Lung (tissue), 12 donors: ENCODE results near the gene MAPK8IP3. TPM values are rescaled to one million over a fixed set of nuclear protein-coding genes. Genes with fewer than 3 reads are reported as not detected.
"Not testable (repeated sequence)": the region's sequence is repeated elsewhere in the genome, so short reads cannot be mapped to it uniquely, and the experiment has no call there.

Source experiments
- ATAC-seq: fragments of 200-7000 bp; cut with Tn5 transposase; one replicate; pipeline ENCODE4 v1.9.1; 2020; ENCODE audit warnings: moderate number of reproducible peaks; ENCODE audit not compliant: insufficient read depth, low FRiP score
- DNase-seq, 3 donors: peaks; one replicate each; pipeline ENCODE4 v3.0.0-alpha.2; 2013 to 2017
- H3K27ac ChIP-seq, 2 donors: one replicate each; pipeline ENCODE4 v1.5.1; 2013; ENCODE audit warnings: mild to moderate bottlenecking in 2 of 2, moderate library complexity in 2 of 2, control low read depth in 1 of 2, inconsistent platforms in 1 of 2, low read depth in 1 of 2, low read length in 1 of 2
- H3K27me3 ChIP-seq, 3 donors: one replicate each; pipeline ENCODE4 v1.5.1; 2013; ENCODE audit warnings: low read length in 2 of 3; ENCODE audit not compliant: control insufficient read depth in 3 of 3, insufficient read depth in 3 of 3
- H3K36me3 ChIP-seq, 4 donors: one replicate each; pipeline ENCODE4 v1.5.1; 2013; ENCODE audit warnings: low read length in 4 of 4, mild to moderate bottlenecking in 1 of 4, moderate library complexity in 1 of 4; ENCODE audit not compliant: control insufficient read depth in 4 of 4, insufficient read depth in 4 of 4
- H3K4me1 ChIP-seq, 5 donors: one replicate each; pipeline ENCODE4 v1.5.1; 2013; ENCODE audit warnings: low read length in 5 of 5, mild to moderate bottlenecking in 2 of 5, moderate library complexity in 1 of 5; ENCODE audit not compliant: control insufficient read depth in 5 of 5, insufficient read depth in 5 of 5
- H3K4me3 ChIP-seq: one replicate; pipeline ENCODE4 v1.5.1; 2013; ENCODE audit warnings: mild to moderate bottlenecking, control low read depth, moderate library complexity
- H3K9ac ChIP-seq, 2 donors: one replicate each; pipeline ENCODE4 v1.5.1; 2013; ENCODE audit warnings: low read length in 2 of 2, control low read depth in 1 of 2; ENCODE audit not compliant: insufficient read depth in 1 of 2
- H3K9me3 ChIP-seq, 4 donors: one replicate each; pipeline ENCODE4 v1.5.1; 2013; ENCODE audit warnings: low read length in 3 of 4, mild to moderate bottlenecking in 1 of 4, moderate library complexity in 1 of 4; ENCODE audit not compliant: control insufficient read depth in 4 of 4, insufficient read depth in 3 of 4
- WGBS, 2 donors: extraction: QIAGEN DNeasy Blood & Tissue Kit; methylation state at CpG; one replicate each; pipeline ENCODE4 v1.1.7; 2013; 5-methylcytosine and 5-hydroxymethylcytosine counted together
- polyA plus RNA-seq, 2 donors: library from polyadenylated mRNA; stranded (reverse); fragments of 200-250 nt; gene quantifications; one replicate each; pipeline ENCODE4 v1.2.1, GENCODE V29; 2013
- total RNA-seq, 2 donors: library from RNA; depleted of rRNA in 1 of 2; stranded (reverse); fragments of >200 nt in 1 of 2; gene quantifications; one replicate each; pipeline ENCODE4 v1.2.1, GENCODE V29; 2014 to 2021
- TF ChIP-seq, protein P1 (sequence below): IDR thresholded peaks from 2 replicates; pipeline ENCODE4 v1.5.1; 2012; ENCODE audit warnings: mild to moderate bottlenecking; ENCODE audit errors: control extremely low read depth, extremely low read depth
- donor health status: control.
- donor health status: control.
- donor health status: Bipolar disorder and iron deficiency.
- donor health status: healthy.
- donor health status: DM: yes; HTN: yes; CAD: no.

The MAPK8IP3 gene
- total and polyA plus RNA-seq, 4 donors: 40.3 to 76.7 (median 63.6) TPM

DNA sequence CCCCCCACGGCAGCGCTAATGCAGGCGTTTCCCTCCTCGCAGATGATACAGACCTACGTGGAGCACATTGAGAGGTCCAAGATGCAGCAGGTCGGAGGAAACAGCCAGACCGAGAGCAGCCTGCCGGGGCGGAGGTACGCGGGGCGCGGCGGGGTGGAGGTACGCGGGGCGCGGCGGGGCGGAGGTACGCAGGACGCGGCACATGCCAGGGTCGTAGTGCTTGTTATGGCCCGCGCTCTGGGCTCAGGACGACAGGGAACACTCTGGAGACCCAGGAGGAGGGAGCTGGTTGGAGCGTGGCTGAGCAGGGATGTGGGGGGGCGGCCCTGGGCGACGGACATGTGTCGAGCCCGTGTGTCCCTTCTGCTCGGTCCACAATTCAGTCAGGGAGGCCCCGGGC is 23.4 kb downstream of the MAPK8IP3 start:
- H3K4me3 ChIP-seq: no peak overlapping the region
- WGBS, 2 donors: 95 to 97% methylated on average over 35 of the region's 35 CpGs

DNA sequence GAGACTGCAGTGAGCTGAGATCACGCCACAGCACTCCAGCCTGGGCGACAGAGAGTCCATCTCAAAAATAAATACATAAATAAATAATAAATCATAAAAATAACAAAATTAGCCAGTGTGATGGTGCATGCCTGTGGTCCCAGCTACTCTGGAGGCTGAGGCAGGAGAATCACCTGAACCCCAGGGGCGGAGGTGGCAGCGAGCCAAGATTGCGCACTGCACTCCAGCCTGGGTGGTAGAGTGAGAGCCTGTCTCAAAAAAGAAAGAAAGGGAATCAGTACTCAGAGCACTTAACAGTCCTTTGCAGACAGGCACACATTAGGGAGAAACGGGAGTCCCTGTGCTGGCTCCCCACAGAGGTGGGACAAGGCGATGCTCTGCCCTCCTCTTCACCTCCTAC is 25.1 kb downstream of the MAPK8IP3 start:
- DNase-seq (no peak), ATAC-seq (no peak)
- 93 to 94% methylated on average over 7 of the region's 7 CpGs for WGBS, 2 donors
- H3K9me3 ChIP-seq: no peaks in the 10 kb centered on the region
- no peak overlapping the region for H3K4me3 ChIP-seq
- no peaks in the 10 kb centered on the region for H3K4me1 ChIP-seq
- peaks cover 1 to 69% (median 23%) of the 10 kb centered on the region in 4 donors for H3K36me3 ChIP-seq
- no peak overlapping the region for H3K27ac ChIP-seq
- no peaks in the 10 kb centered on the region for H3K27me3 ChIP-seq
- TF ChIP-seq, protein P1, sequence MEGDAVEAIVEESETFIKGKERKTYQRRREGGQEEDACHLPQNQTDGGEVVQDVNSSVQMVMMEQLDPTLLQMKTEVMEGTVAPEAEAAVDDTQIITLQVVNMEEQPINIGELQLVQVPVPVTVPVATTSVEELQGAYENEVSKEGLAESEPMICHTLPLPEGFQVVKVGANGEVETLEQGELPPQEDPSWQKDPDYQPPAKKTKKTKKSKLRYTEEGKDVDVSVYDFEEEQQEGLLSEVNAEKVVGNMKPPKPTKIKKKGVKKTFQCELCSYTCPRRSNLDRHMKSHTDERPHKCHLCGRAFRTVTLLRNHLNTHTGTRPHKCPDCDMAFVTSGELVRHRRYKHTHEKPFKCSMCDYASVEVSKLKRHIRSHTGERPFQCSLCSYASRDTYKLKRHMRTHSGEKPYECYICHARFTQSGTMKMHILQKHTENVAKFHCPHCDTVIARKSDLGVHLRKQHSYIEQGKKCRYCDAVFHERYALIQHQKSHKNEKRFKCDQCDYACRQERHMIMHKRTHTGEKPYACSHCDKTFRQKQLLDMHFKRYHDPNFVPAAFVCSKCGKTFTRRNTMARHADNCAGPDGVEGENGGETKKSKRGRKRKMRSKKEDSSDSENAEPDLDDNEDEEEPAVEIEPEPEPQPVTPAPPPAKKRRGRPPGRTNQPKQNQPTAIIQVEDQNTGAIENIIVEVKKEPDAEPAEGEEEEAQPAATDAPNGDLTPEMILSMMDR: no peak
- no peak overlapping the region for H3K9ac ChIP-seq

More for the DNA sequence above, 23.4 kb downstream of the MAPK8IP3 start:
- H3K9me3 ChIP-seq: no peaks in the 10 kb centered on the region
- no peak for ATAC-seq
- H3K9ac ChIP-seq: no peak overlapping the region
- TF ChIP-seq, protein P1: no peak
- peaks cover 3 to 71% (median 16%) of the 10 kb centered on the region in 4 donors for H3K36me3 ChIP-seq
- DNase-seq: no peak
- H3K4me1 ChIP-seq: no peaks in the 10 kb centered on the region
- no peak overlapping the region for H3K27ac ChIP-seq
- H3K27me3 ChIP-seq: no peaks in the 10 kb centered on the region

DNA sequence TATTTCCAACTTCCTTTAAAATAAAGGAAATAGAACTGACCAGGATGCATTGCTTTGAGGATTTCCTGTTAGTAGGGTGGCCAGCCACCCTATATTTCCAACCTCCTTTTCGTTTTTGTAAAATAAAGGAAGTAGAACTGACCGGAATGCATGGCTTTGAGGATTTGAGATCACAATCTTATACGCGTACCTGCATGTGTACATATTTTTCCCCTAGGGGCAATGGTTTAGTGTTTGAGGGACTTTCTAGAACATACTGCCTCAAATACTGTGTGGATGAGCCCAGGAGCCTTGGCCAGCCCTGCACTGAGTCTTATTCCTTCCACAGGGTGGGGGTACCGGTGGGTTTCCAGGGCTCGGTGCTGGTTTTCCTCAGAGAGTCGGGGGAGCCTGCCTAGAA is 25.6 kb downstream of the MAPK8IP3 start:
- ATAC-seq (no peak), DNase-seq (no peak)
- no peak overlapping the region for H3K9ac ChIP-seq
- 61 to 70% methylated on average over 7 of the region's 7 CpGs for WGBS, 2 donors
- no peaks in the 10 kb centered on the region for H3K27me3 ChIP-seq
- no peak overlapping the region for H3K27ac ChIP-seq
- H3K36me3 ChIP-seq: peaks cover 0 to 65% (median 20%) of the 10 kb centered on the region in 4 donors
- H3K9me3 ChIP-seq: peaks cover 0 to under 1% (median 0%) of the 10 kb centered on the region in 4 donors
- H3K4me3 ChIP-seq: no peak overlapping the region
- no peaks in the 10 kb centered on the region for H3K4me1 ChIP-seq
- TF ChIP-seq, protein P1: no peak

DNA sequence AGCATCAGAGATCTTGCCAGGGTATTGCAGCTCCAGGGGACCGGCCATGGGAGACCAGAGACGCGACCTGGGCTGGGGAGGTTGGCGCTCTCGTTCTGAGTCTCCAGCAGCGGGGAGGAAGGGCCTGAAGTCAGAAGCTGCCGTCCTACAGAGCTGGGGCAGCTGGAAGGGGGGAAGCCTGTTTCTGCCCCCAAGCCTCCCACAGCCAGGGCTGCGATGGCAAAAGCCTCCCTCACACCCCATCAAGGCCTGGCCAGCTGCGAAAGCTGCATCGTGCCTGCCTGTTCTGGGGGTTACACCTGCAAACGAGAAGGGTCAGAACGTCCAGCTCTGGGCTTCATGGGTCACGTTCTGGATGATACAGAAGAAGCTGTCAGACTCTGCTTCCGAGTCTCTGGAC is 26.1 kb downstream of the MAPK8IP3 start:
- H3K9ac ChIP-seq: no peak overlapping the region

DNA sequence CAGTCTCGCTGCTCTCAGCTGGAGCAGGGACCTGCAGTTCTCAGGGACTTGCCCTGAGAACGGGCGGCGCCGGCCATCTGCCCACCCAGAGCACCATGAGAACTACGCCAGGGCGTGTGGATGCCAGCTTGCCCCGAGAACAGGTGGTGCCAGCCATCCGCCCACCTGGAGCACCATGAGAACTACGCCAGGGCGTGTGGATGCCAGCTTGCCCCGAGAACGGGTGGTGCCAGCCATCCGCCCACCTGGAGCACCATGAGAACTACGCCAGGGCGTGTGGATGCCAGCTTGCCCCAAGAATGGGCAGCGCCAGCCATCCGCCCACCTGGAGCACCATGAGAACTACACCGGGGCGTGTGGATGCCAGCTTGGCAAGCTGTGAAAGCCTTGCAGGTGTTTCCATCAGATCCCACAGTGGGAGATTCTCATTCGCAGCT is 26.6 kb downstream of the MAPK8IP3 start:
- H3K27ac ChIP-seq, ATAC-seq, H3K9ac ChIP-seq, H3K4me3 ChIP-seq, DNase-seq, H3K9me3 ChIP-seq, H3K4me1 ChIP-seq, H3K27me3 ChIP-seq: not testable (repeated sequence)
- H3K36me3 ChIP-seq: peaks cover 0 to 57% (median 18%) of the 10 kb centered on the region in 4 donors
- WGBS, 2 donors: 94 to 97% methylated on average over 21 of the region's 21 CpGs

More for the DNA sequence above, 26.1 kb downstream of the MAPK8IP3 start:
- H3K27me3 ChIP-seq: no peaks in the 10 kb centered on the region
- H3K36me3 ChIP-seq: peaks cover 0 to 60% (median 19%) of the 10 kb centered on the region in 4 donors
- WGBS, 2 donors: 90 to 93% methylated on average over 14 of the region's 14 CpGs
- TF ChIP-seq, protein P1: no peak
- H3K27ac ChIP-seq: no peak overlapping the region
- no peak overlapping the region for H3K4me3 ChIP-seq
- DNase-seq (no peak), ATAC-seq (no peak)
- H3K4me1 ChIP-seq: no peaks in the 10 kb centered on the region
- H3K9me3 ChIP-seq: peaks cover 0 to 3% (median 0%) of the 10 kb centered on the region in 4 donors
